K562 (cell line): ENCODE results near the gene CLIC3. TPM values are rescaled to one million over a fixed set of nuclear protein-coding genes. Genes with fewer than 3 reads are reported as not detected.

ENCODE experiments used
- ATAC-seq: fragments of 200-7000 bp; cut with Tn5 transposase; 3 replicates; pipeline ENCODE4 v1.9.1; 2020; ENCODE audit warnings: moderate library complexity
- BruUV-seq: library from RNA; stranded (reverse); fragments of 400-500 nt; replicated peaks from 2 replicates; lab custom pipeline; 2021; lab: Mats Ljungman, UMichigan
- CTCF ChIA-PET: fragments of 300-600 bp; formaldehyde crosslinking; extraction: SDS; loops from one replicate; lab custom pipeline; 2021; ENCODE audit warnings: low intra/inter-chr PET ratio; lab: Yijun Ruan, JAX
- POLR2A ChIA-PET: fragments of 300-600, 350-650 bp; sonication (Branson Sonifier 250); formaldehyde crosslinking; extraction: SDS; loops from one replicate; lab custom pipeline; 2021; ENCODE audit warnings: antibody characterized with exemption, inconsistent platforms; lab: Yijun Ruan, JAX
- DNase-seq, 4 experiments: peaks; one replicate each; pipeline versions ENCODE4 v3.0.0 to v3.0.0-alpha.2; 2011 to 2018; ENCODE audit warnings: low spot score in 3 of 4, mixed read lengths in 3 of 4; ENCODE audit errors: extremely low read depth in 1 of 4
- FAIRE-seq: peaks from 2 replicates; lab custom pipeline; 2011; peaks lifted over from hg19 to GRCh38; lab: Jason Lieb, UNC
- H2AFZ ChIP-seq: 2 replicates; pipeline ENCODE4 v1.6.0; 2011; ENCODE audit warnings: low read depth, low read length, control low read depth, inconsistent platforms
- H3K27ac ChIP-seq: fragments of 200-600 bp; 3 replicates; pipeline ENCODE4 v1.8.0; 2011; ENCODE audit warnings: low read depth, mild to moderate bottlenecking, control low read depth, inconsistent platforms, low read length, moderate library complexity, mixed read lengths; ENCODE audit errors: extremely low read depth
- H3K27me3 ChIP-seq, 2 experiments: fragments of 300-600 bp in 1 of 2; 2 replicates in 1 of 2; 3 replicates in 1 of 2; pipeline versions ENCODE4 v1.6.0 to v1.8.0; 2011; ENCODE audit warnings: inconsistent platforms in 2 of 2, low read length in 2 of 2, mild to moderate bottlenecking in 1 of 2, mixed read lengths in 1 of 2, moderate library complexity in 1 of 2; ENCODE audit not compliant: control insufficient read depth in 2 of 2, insufficient read depth in 2 of 2
- H3K36me3 ChIP-seq: fragments of 300-600 bp; 3 replicates; pipeline ENCODE4 v1.8.0; 2011; ENCODE audit warnings: mild to moderate bottlenecking, low read length, inconsistent platforms; ENCODE audit not compliant: control insufficient read depth, insufficient read depth
- H3K4me1 ChIP-seq, 2 experiments: fragments of 200-600 bp in 1 of 2; replicated peaks in 1 of 2; 2 replicates in 1 of 2; 3 replicates in 1 of 2; pipeline versions ENCODE4 v1.5.1 to v1.8.0; 2011; ENCODE audit warnings: inconsistent platforms in 2 of 2, low read length in 2 of 2, mild to moderate bottlenecking in 1 of 2, mixed read lengths in 1 of 2, moderate library complexity in 1 of 2; ENCODE audit not compliant: control insufficient read depth in 2 of 2, insufficient read depth in 2 of 2
- H3K4me2 ChIP-seq: 2 replicates; pipeline ENCODE4 v1.6.1; 2011; ENCODE audit warnings: low read length, control low read depth, inconsistent platforms, mixed read lengths; ENCODE audit not compliant: insufficient read depth
- H3K4me3 ChIP-seq: fragments of 200-600 bp; sonication (generic), shearing (Covaris generic); 2 replicates; pipeline ENCODE4 v1.5.1; 2016; ENCODE audit warnings: control low read depth, inconsistent platforms
- H3K79me2 ChIP-seq: fragments of 200-600 bp; 3 replicates; pipeline ENCODE4 v1.8.0; 2011; ENCODE audit warnings: low read length, inconsistent platforms; ENCODE audit not compliant: control insufficient read depth, insufficient read depth
- H3K9ac ChIP-seq, 2 experiments: 2 replicates each; pipeline versions ENCODE4 v1.6.0 to v1.6.1; 2011; ENCODE audit warnings: low read depth in 2 of 2, low read length in 2 of 2, control low read depth in 1 of 2, inconsistent platforms in 1 of 2, mild to moderate bottlenecking in 1 of 2, mixed read lengths in 1 of 2; ENCODE audit not compliant: insufficient read depth in 1 of 2
- H3K9me1 ChIP-seq: one replicate; pipeline ENCODE4 v1.6.0; 2011; ENCODE audit warnings: inconsistent platforms, mild to moderate bottlenecking, low read length, moderate library complexity; ENCODE audit not compliant: control insufficient read depth, insufficient read depth
- H3K9me3 ChIP-seq: replicated peaks from 2 replicates; pipeline ENCODE4 v1.5.1; 2011; ENCODE audit warnings: low read depth, low read length, inconsistent platforms; ENCODE audit not compliant: control insufficient read depth, insufficient read depth
- H4K20me1 ChIP-seq: replicated peaks from 2 replicates; pipeline ENCODE4 v1.6.1; 2011; ENCODE audit warnings: low read length, inconsistent platforms, mixed read lengths; ENCODE audit not compliant: control insufficient read depth, insufficient read depth
- DMBX1 ChIP-seq: fragments of 250-450 bp; sonication (Bioruptor Pico); IDR thresholded peaks from 2 replicates; pipeline ENCODE4 v1.8.0; 2022; ENCODE audit warnings: inconsistent platforms, mild to moderate bottlenecking, moderate library complexity, borderline replicate concordance
- ESRRA ChIP-seq: fragments of 450-650 bp; IDR thresholded peaks from 2 replicates; pipeline ENCODE4 v1.6.1; 2014; ENCODE audit warnings: low read depth, mild to moderate bottlenecking, moderate library complexity, borderline replicate concordance
- HBP1 ChIP-seq: fragments of 450-650 bp; formaldehyde crosslinking; IDR thresholded peaks from 2 replicates; pipeline ENCODE4 v1.4.0; 2022; ENCODE audit warnings: missing genetic modification characterization
- MEF2D ChIP-seq: conservative IDR thresholded peaks from 2 replicates; pipeline ENCODE4 v1.6.1; 2016; ENCODE audit warnings: low read depth, missing genetic modification characterization, missing compliant biosample characterization
- NFRKB ChIP-seq: fragments of 450-650 bp; IDR thresholded peaks from 2 replicates; pipeline ENCODE4 v1.6.1; 2016; ENCODE audit warnings: low read depth
- OTX1 ChIP-seq: fragments of 450-650 bp; formaldehyde crosslinking; IDR thresholded peaks from 2 replicates; pipeline ENCODE4 v1.4.0; 2022; ENCODE audit warnings: mild to moderate bottlenecking
- PATZ1 ChIP-seq: fragments of 250-450 bp; sonication (Bioruptor Pico); IDR thresholded peaks from 2 replicates; pipeline ENCODE4 v1.5.0; 2020; ENCODE audit warnings: mild to moderate bottlenecking, borderline replicate concordance
- POLR3G ChIP-seq: IDR thresholded peaks from 2 replicates; pipeline ENCODE4 v1.6.1; 2011; ENCODE audit not compliant: insufficient read length, insufficient replicate concordance; ENCODE audit errors: extremely low read depth
- RAD51 ChIP-seq: fragments of 450-650 bp; IDR thresholded peaks from 2 replicates; pipeline ENCODE4 v1.7.1; 2016; ENCODE audit warnings: low read depth, mild to moderate bottlenecking, borderline replicate concordance
- RHOXF2B ChIP-seq: fragments of 250-450 bp; sonication (Bioruptor Pico); conservative IDR thresholded peaks from 2 replicates; pipeline ENCODE4 v1.5.1; 2021
- ZNF217 ChIP-seq: sonication (generic); formaldehyde crosslinking; IDR thresholded peaks from 2 replicates; pipeline ENCODE4 v1.8.0; 2022; ENCODE audit warnings: mild to moderate bottlenecking, missing genetic modification reagents
- ZNF41 ChIP-seq: fragments of 250-450 bp; sonication (Bioruptor Pico); conservative IDR thresholded peaks from 2 replicates; pipeline ENCODE4 v1.4.0; 2020; ENCODE audit warnings: mild to moderate bottlenecking
- WGBS: fragments of 100-300 bp; shearing (Covaris generic); methylation state at CpG from one replicate; pipeline ENCODE4 v1.1.6; 2016; ENCODE audit warnings: low coverage, mixed read lengths; ENCODE audit not compliant: insufficient coverage; ENCODE audit errors: missing lambda C conversion rate; 5-methylcytosine and 5-hydroxymethylcytosine counted together
- in situ Hi-C: fragments of 300-500 bp; cut with MboI; formaldehyde crosslinking; loops from 4 replicates; pipeline ENCODE4 v1.15.0; 2018; ENCODE audit warnings: inconsistent platforms, mixed read lengths
- intact Hi-C: fragments of 100-400 bp; cut with micrococcal nuclease; formaldehyde crosslinking; loops from 2 replicates; pipeline ENCODE4 v1.14.2; 2022
- polyA plus RNA-seq, 8 experiments: library from polyadenylated mRNA; depleted of rRNA in 4 of 8; stranded (reverse) in 5 of 8; unstranded in 3 of 8; fragments of >200 nt; fragmentation: Nextera tagmentation in 2 of 8; fragmentation: Illumina TruSeq in 1 of 8; extraction: Ambion mirVana in 2 of 8; extraction: Trizol in 1 of 8; gene quantifications; 2 replicates each; pipeline versions ENCODE4 v1.2.1 to v1.2.3, GENCODE V29; 2011 to 2014; ENCODE audit warnings: inconsistent platforms in 1 of 8, missing spikeins in 1 of 8
- total RNA-seq, 7 experiments: library from RNA; depleted of rRNA in 6 of 7; stranded (reverse); fragments of >200 nt in 6 of 7; fragmentation: Illumina TruSeq in 2 of 7; extraction: Trizol in 2 of 7; gene quantifications; 2 replicates each; pipeline versions ENCODE4 v1.2.1 to v1.2.3, GENCODE V29; 2011 to 2021; ENCODE audit warnings: low replicate concordance in 1 of 7

The CLIC3 gene
- total and polyA plus RNA-seq, 9 of the 15 experiments (the other 6 are each of a cell fraction or from before 2014, with no cell fraction given) = 0.27 to 0.29 TPM; not detected in 7

- no peak overlapping the region for H2AFZ ChIP-seq
- no peak overlapping the region for H3K4me3 ChIP-seq
- no peaks in the 10 kb centered on the region for H4K20me1 ChIP-seq
- no peaks in the 10 kb centered on the region for H3K36me3 ChIP-seq
- 61% methylated on average over 8 of the region's 9 CpGs for WGBS
- H3K4me2 ChIP-seq = no peak overlapping the region
- no peaks in the 10 kb centered on the region for H3K79me2 ChIP-seq
- no peaks in the 10 kb centered on the region for H3K9me1 ChIP-seq
- no peaks in the 10 kb centered on the region for H3K27me3 ChIP-seq
- ATAC-seq (no peak), FAIRE-seq (no peak), DNase-seq (no peak)
- H3K4me1 ChIP-seq = peaks cover 9 to 72% of the 10 kb centered on the region in 2 experiments; a peak in 4 of 5 replicates
- peak overlapping the region in 1 of 2 experiments; percentile 64; a peak in 2 of 4 replicates for H3K9ac ChIP-seq
- in situ Hi-C loops (no loop called here), intact Hi-C loops (no loop called here)
- CTCF ChIA-PET = no interaction called here
- POLR2A ChIA-PET = interaction anchor here (0.6 kb wide), 1 partner anchor 146 kb away, joined by 3 read pairs; no protein-coding TSS in a partner anchor
- BruUV-seq = no TSS peak
- H3K27ac ChIP-seq = no peak overlapping the region
- no peaks in the 10 kb centered on the region for H3K9me3 ChIP-seq
- TF ChIP-seq OTX1 (CRISPR knock-in tag) (no peak), NFRKB (no peak), ESRRA (no peak), ZNF41 (CRISPR knock-in tag) (no peak), DMBX1 (CRISPR knock-in tag) (no peak), POLR3G (no peak), HBP1 (CRISPR knock-in tag) (no peak), RAD51 (no peak), PATZ1 (CRISPR knock-in tag) (no peak), MEF2D (tag) (no peak), ZNF217 (CRISPR knock-in tag) (no peak), RHOXF2B (CRISPR knock-in tag) (no peak)
Measured at GRCh38 chr9:136983167-136983566, 13.2 kb downstream of the CLIC3 start.
